LNCaP clone FGC (cell line): ENCODE measurements around the gene MAST4.

Experiments
- DNase-seq: peaks from one replicate; pipeline ENCODE4 v3.0.0-alpha.2; 2011; ENCODE audit warnings: low read depth
- H3K4me3 ChIP-seq: 2 replicates; pipeline ENCODE4 v1.5.1; 2011; ENCODE audit warnings: mild to moderate bottlenecking, low read depth, low read length, control low read depth
- TF ChIP-seq, protein P1 (sequence below): IDR thresholded peaks from 2 replicates; pipeline ENCODE4 v1.5.1; 2012; ENCODE audit warnings: mild to moderate bottlenecking; ENCODE audit not compliant: control insufficient read depth, insufficient read depth; ENCODE audit errors: extremely low read depth

The MAST4 gene

DNA sequence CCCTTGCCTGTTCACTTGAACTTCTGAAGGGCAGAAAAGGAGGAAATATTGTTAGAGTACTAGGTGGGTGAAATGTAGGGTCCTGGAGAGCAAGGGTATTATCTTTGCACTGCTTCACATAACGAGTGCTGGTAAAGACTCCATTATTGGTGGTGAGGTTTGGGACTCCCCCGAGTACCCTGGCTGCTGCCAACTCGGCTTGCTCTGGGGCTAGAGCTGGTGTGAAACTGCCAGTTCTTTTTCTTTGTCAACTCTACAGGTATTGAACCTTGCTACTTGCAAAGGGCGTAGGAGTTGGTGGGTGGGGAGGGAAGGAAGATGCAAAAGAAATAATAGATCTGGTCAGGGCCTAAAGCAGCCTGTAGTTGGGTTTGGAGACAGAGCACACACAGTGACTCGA is 16.0 kb downstream of the MAST4 start:
- H3K4me3 ChIP-seq: no peak overlapping the region
- TF ChIP-seq, protein P1, sequence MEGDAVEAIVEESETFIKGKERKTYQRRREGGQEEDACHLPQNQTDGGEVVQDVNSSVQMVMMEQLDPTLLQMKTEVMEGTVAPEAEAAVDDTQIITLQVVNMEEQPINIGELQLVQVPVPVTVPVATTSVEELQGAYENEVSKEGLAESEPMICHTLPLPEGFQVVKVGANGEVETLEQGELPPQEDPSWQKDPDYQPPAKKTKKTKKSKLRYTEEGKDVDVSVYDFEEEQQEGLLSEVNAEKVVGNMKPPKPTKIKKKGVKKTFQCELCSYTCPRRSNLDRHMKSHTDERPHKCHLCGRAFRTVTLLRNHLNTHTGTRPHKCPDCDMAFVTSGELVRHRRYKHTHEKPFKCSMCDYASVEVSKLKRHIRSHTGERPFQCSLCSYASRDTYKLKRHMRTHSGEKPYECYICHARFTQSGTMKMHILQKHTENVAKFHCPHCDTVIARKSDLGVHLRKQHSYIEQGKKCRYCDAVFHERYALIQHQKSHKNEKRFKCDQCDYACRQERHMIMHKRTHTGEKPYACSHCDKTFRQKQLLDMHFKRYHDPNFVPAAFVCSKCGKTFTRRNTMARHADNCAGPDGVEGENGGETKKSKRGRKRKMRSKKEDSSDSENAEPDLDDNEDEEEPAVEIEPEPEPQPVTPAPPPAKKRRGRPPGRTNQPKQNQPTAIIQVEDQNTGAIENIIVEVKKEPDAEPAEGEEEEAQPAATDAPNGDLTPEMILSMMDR: no peak
- no peak for DNase-seq

DNA sequence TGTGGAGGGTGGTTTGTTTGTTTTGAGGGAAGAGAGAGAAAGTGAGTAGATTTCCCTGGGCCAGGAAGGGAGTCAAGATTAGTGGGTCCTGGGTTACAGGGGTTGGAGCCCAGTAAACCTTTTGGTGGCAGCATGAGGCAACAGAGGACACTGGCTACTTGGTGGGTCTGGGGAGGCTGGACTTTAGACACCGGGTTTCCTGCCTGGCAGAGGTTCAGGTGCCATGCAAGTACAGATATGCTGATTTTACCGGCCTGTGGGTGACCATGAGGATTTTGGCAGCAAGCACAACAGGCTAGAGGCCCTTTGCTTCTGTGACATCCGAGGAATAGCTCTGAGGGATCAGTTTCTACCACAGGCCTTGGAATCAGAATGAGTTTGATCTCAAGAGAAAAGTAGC is 18.9 kb downstream of the MAST4 start:
- no peak overlapping the region for H3K4me3 ChIP-seq
- TF ChIP-seq, protein P1: no peak
- DNase-seq: no peak

DNA sequence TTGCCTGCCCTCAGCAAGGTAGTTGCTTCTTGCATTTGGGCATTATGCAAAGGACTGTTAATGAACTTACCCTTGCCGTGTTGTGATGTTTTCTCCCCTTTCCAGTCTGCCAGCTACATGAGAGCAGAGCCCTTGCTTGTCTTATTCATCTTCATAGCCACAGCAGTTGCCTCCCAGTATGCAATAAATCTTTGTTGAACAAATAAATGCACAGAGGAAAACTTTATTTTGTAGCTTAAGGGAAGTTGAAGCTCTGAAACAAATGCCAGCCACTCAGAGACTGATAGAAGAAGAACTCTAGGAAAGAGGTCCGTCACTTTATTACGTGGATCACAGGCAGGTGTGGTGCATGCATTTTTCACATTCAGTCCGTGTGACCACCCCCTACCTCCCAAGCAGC is 19.7 kb downstream of the MAST4 start:
- no peak overlapping the region for H3K4me3 ChIP-seq
- TF ChIP-seq, protein P1: no peak

DNA sequence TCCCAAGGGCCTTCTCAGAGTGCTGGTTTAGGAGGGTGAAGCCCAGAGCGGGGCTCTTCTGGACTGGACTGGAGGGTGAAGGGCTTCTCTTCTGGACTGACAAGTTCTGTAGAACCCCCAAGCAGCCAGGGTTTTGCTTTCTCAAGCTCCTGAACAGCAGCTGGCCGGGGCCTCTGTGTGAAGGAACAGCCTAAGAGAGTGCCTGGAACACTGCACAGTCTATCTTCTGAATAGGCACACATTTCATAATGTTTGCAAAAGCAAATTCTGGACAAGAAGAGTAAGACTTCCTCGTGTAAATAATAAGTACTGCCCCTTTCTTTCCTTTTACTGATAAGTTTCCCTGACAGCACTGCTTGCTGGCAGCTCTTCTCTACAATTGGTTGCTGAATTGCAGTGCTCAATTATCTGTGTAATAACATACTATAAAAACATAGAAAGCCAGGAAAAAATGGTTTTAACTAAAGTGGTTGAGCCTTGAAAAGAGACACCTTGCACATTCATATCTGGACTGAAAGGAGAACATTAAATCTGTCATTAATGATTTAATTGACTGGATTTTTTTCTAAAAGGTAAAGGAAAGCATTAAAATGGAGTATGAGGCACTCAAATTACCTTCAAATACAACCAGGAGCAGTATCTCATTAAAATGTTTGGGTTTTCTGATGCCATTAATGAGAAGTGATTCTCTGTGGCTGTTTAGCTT is 20.5 kb downstream of the MAST4 start:
- DNase-seq: no peak
- H3K4me3 ChIP-seq: no peak overlapping the region
- TF ChIP-seq, protein P1: no peak

More for the DNA sequence above, 19.7 kb downstream of the MAST4 start:
- no peak for DNase-seq

DNA sequence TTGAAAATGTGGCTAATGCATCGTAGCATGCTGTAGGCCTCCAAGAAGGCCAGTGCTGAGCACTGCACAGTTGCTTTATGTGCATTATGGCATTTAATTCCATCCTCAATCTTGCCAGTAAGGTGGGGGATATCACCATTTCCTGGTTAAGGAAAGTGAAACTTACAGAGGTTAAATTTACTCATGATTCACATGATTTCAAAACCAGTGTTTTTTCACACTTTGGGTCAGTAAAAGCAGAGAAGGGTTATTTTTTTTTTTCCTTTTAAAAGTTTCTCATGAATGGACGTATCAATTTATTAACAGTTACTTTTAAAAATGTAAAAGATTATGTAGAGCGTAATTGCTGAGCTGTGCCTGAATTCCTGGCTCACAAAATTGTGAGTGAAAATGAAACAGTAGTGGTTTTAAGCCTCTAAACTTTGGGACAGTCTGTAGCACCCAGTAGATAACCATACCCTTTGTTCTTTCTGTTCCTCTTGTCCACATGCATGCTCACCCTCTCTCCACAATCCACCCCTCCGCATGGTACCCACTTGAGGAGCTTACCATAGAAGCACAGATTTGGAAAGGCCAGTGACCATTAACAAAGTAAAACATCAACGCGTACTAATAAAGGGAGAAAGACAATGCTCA is 21.2 kb downstream of the MAST4 start:
- TF ChIP-seq, protein P1: no peak
- no peak for DNase-seq
- H3K4me3 ChIP-seq: no peak overlapping the region

DNA sequence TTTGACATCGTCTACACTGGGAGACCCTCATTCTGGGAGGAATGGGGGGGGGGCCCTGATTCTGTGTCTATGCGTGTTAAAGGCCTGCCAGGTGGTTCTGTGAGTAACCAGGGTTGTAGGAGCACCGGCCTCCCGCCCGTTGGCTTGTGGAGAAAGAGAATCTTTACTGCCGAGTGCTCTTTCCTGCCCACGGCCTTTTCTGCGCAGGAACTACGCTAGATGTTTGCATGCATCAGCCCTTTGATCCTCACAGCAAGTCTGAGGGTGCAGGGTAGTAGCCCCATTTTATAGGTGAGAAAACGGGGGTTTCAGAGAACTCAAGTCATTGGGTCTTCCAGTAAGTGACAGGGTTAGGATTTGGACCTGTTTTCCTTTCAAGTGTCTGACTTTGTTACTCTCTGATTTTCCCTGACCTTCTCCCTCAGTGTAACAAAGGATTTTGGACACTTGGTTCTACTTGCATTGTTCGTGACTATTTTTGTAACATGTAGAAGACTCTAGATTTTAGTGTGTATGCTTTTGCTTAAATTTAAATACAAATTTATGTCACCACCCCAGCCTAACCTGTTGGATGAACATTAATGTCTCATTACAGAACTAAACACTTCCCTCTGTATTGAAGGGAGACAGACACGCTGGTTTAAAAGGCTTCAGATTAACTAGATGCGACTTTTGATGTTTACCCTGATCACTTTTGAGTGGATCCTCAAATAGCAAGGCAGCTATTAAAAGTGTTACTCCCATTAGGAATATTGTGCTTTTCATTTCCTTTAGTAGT is 22.0 kb downstream of the MAST4 start:
- TF ChIP-seq, protein P1: no peak
- H3K4me3 ChIP-seq: no peak overlapping the region
- DNase-seq: no peak

DNA sequence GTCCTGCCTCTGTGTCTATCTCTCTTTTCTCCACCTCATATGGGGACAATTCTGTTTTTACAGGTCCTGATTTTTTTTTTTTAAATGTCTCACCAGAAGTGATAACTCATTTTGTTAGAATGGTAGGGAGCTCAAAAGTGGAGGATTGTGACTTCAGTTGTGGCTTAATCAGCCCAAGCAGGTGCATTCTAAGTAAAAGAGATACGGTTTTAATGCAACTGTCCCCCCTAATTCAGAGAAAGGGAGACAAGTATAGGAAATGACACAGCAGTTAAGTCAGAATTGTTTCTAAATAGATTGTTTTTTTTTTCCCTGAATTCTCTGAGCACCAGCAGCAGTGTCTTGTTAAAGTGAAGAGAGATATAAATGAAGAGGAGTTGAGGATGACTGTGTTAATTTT is 24.5 kb downstream of the MAST4 start:
- H3K4me3 ChIP-seq: no peak overlapping the region
- DNase-seq: no peak
- TF ChIP-seq, protein P1: no peak
